Esophagus muscularis mucosa (tissue), 3 donors: Measurements from ENCODE around the gene CHIA.

Experiments used
- POLR2AphosphoS5 ChIP-seq, 2 donors: sonication (generic); formaldehyde crosslinking; IDR thresholded peaks; one replicate each; pipeline ENCODE4 v1.6.1; 2017; ENCODE audit warnings: antibody characterized with exemption in 2 of 2
- TF ChIP-seq, protein P1 (sequence below), 3 experiments: fragments of 200-600 bp in 2 of 3; fragments of 450-650 bp in 1 of 3; sonication (generic) in 2 of 3; IDR thresholded peaks; one replicate each; pipeline ENCODE4 v1.5.1; 2017 to 2019; ENCODE audit warnings: antibody characterized with exemption in 3 of 3, mild to moderate bottlenecking in 2 of 3, moderate library complexity in 1 of 3

DNA sequence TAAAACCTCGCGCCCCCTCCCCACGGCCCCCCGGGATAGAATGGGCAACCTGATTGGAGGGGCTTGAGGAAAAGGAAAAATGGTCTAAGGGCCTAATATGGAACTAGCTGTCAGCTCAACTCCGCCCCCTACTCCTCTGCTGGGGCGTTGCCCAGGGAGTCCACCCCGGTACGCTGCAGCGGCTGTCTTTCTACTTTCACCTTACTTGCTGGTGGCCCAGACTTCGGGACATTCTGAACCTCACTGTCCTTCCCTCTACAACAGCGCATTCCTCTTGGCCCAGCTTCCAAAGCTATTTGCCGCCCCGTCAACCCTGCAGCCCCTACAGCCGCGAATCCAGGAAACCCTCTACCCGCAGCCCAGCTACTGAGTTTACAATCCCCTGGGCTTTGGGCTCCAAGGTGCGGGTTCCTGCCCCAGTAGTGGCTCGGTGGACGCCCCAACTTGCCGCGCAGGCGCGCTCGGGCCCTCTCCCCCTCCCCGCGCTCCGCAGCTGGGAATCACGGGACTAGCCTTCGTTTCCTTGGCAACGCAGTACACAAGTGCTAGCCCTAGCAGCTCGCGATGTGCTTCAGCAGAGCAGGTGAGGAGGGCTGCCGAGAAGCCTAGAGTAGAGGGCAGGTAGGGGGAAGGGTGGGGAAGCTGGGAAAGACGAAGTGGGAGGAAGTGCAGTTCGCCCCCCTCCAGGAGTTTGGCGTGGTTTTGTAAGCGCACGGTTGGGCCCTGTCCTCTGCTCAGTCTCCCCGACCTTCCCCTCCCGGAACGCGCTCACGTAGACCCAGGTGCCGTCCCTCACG lies 55.6 kb downstream of the CHIA start:
- peak; percentile 67 to 84 for TF ChIP-seq POLR2AphosphoS5 (IDR thresholded peaks at IDR 0.05)
- TF ChIP-seq, protein P1, sequence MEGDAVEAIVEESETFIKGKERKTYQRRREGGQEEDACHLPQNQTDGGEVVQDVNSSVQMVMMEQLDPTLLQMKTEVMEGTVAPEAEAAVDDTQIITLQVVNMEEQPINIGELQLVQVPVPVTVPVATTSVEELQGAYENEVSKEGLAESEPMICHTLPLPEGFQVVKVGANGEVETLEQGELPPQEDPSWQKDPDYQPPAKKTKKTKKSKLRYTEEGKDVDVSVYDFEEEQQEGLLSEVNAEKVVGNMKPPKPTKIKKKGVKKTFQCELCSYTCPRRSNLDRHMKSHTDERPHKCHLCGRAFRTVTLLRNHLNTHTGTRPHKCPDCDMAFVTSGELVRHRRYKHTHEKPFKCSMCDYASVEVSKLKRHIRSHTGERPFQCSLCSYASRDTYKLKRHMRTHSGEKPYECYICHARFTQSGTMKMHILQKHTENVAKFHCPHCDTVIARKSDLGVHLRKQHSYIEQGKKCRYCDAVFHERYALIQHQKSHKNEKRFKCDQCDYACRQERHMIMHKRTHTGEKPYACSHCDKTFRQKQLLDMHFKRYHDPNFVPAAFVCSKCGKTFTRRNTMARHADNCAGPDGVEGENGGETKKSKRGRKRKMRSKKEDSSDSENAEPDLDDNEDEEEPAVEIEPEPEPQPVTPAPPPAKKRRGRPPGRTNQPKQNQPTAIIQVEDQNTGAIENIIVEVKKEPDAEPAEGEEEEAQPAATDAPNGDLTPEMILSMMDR (IDR thresholded peaks at IDR 0.05): no peak
